ENCODE measurements around the gene TMEM81.

The TMEM81 gene

DNA sequence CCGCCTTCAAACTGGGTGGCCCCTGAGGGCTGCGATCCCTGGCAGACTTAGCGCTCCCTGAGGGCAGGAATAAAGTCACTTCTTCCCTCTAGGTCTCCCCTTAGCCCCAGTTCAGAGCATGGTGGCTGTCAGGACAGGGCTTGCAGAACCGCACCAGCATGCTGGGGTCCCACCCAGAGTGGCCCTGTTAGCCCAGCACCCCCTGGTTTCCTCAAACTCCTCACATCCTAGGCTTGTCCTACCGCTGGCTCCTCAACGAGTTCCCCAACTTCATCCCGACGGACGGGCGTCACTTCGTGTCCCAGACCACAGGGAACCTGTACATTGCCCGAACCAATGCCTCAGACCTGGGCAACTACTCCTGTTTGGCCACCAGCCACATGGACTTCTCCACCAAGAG is 25.4 kb downstream of the TMEM81 start:
- no peak for DNase-seq

DNA sequence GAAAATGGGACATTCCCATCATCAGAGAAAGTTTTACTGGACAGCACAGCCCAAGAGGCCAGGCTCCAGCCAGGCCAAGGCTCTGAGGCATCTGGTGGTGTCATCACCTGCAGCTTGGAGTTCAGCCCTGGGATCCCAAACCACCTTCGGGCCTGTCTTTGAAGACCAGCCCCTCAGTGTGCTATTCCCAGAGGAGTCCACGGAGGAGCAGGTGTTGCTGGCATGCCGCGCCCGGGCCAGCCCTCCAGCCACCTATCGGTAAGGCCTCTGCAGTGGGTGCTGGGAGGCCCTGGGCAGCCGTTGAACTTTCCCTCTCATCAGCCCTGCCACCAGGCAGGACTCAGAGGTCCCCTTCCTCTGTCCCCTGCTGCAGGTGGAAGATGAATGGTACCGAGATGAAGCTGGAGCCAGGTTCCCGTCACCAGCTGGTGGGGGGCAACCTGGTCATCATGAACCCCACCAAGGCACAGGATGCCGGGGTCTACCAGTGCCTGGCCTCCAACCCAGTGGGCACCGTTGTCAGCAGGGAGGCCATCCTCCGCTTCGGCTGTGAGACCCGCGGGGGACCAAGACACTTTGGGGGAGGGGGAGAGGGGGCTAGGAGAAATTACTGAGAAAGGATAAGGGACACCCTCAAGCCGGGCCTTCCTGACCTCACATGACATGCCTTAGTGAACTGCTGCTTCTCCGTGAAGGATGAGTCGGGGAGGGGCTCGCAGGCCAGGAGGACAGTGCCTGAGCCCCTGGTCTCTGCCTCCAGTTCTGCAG is 26.3 kb downstream of the TMEM81 start:
- no peak for DNase-seq

DNA sequence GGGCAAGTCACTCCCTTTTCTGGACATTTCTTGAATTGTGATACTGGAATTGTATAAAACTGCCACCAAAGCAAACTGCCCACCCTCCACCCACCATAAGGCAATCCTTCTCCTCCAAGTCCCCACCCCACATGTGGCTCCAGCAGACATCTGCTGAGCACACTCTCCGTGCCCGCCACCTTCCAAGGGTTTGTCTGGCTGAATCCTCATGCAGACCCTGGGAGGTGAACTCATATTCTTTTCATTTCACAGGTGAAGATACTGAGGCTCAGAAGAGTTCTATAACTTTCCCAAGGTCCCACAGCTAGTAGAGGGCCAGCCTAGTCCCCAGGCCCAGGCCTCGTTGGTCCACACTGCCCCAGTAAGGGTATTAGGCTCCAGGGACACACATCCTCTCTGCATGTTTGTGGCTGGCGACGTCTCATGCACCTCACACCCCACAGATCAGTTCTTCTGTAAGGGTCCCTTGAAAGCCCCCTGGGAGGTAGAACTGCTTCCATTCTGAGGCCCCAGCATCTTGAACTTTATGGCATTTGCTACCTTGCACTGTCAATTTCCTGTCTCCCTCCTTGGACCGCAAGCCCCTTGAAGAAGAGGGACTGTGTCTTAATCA is 27.2 kb downstream of the TMEM81 start:
- DNase-seq = no peak

DNA sequence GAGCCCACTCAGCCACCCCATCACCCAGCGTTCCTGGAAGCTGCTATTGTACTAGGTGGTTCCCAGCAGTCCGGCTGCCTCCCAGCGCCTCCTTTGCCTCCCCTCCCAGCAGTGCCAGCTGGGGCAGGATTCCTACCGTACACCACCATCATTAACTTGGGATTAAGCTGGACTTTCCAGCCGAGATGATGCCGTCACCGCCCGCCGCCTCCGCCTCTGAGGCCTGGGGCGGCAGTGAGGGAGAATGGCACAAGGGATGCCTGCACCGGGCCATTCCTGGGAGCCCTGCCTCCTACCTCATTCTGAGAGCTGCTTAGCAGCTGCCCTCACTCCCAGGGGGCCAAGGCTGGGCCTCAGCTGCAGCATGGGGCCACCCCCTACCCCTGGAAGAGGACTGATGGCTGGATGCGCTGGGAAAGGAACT is 28.1 kb downstream of the TMEM81 start:
- no peak for DNase-seq

DNA sequence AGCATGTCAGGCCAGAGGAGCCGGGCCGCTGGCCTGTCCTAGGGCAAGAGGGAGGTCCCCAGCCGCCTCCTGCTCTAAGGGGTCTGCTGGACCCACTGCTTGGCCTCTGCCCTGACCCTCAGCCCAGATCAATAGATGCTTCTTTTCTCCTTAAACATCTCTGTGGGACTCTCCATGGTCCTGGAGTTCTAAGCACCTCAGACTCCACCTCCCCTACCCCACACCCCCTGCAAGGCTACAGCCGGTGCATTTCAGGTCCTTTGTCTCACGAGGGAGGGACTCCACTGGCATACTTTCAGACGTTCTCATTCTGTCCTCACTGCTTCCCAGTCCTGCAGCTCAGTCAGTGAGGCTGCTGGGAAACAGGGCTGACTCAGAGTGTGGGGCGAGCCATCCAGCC is 30.2 kb downstream of the TMEM81 start:
- DNase-seq = no peak

DNA sequence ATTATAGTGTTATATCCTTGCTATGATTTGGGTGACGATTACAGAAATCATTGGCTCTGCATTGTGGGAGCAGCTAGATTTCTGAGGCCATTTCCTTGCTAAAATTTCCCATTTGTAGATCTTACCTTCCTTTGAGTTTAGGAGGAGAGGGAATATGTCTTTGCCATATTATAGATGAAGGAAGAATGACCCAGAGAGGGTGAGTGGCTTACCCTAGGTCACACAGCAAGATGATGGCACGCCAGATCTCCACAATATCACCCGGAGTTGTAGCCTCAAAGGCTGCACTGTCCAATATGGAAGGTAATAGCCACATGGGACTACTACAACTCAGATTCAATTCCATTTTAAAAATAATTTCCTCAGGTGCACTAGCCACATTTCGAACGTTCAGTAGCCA is 31.0 kb downstream of the TMEM81 start:
- DNase-seq = no peak

DNA sequence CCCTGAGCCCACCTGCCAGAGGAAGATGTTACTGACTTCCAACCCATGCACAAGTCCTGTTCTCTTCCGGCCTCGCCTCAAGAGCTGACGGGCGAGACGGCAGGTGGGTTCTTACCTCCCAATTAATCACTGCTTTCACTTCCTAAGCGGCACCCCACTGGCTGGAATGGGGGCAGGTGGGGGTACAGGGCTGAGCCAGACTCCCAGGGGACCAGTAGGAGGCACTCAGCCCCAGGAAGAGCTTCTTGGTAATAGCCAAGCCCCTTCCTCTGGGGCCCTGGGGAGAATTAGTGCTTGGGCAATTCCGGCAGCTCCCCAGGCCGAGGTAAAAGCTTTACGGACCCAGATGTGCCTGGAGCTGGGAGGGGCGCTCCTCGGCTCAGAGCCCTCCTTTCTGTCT is 31.6 kb downstream of the TMEM81 start:
- DNase-seq = no peak

DNA sequence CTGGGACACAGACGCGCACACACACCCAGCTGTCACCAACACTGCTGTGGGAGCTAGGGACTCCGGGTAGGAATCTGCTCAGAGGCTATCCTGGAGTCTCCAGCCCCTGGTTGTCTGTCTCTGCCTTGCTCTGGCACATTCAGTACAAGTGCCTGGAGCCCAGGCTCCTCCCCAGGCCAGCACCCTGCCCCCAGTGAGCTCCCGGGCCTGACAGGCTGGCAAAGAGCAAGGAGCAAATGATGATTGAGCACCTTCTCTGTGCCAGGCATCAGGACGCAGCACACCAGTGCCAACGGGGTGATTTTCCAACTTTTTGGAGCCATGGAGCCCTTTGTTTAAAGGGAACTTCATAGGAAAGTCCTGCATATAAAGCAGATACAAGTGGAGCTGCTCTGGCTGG is 34.8 kb downstream of the TMEM81 start:
- DNase-seq = no peak

DNA sequence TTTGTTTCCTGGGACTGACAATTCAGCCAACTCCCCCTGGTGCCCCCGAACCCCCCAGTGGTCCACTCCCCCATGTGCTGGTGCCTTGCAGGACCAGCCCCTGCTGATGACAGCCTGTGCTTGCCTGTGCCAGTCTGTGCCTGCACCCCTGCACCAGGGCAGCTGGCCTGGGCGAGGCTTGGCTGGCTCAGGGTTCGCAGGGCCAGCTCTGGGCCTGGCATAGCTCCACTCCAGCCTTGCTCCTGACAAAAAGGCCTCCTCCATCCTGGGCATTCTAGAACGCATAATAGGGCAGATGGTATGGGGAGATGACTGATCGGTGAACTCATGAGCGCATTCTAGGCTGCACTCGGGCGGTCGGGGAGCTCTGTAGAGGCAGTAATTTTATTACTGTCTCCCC is 35.9 kb downstream of the TMEM81 start:
- no peak for DNase-seq

DNA sequence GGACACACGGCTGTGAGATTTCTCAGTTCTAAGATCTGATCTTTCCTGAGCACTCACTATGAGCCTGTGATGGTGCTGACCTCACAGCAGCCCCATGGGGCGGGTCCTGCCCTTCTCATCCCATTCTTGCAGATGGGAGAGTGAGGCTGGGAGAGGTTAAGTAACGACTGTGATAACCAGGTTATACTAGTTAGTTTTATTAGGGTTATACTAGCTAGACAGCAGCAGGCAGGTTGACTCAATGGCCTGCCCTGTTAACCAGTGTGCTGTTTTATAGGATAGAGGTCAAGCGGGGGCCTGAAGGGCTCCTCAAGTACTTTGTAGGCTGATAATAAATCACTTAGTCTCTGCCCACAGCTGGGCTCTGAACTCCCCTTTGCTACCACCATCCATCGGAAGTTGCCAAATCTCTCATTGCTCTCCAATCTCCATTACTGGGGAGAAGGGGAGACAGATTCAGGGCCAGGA is 36.5 kb downstream of the TMEM81 start:
- no peak for DNase-seq

DNA sequence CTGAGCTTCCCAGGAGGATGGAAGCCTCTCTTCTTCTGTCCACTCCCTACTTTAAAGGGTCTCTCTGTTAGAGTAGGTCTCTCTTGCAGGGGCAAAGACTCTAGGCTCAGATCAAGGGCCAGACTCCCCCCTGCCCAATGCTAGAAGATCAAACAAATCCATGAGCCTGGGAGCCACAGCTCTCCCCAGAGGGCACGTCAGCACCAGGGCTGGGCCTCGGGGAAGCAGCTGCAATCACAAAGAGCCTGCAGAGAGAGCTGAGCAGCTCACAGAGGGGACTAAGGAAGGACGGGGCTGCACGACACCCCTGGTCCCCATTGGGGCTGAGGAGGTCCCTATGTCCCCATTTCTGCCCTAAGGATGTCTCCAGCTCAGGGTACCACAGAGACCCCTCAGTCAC is 37.4 kb downstream of the TMEM81 start:
- DNase-seq = no peak

DNA sequence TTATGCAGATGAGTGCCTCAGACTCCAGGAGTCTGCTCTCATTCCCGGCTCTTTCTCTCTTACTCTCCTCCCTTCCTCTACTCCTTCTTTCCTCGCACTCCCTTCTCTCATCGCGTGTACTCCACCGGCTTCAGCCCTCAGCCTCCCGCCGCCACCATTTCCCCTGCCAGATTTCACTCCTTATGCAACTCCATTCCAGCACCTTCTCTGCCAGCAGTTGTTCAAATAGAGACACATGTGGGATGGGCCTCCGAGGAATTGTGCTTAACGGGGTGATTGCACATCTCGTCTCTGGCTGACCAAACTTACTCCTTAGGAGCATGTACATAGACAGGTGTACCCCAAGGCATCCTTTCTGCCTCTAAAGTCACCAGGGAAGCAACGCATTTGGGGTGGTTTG is 39.1 kb downstream of the TMEM81 start:
- no peak for DNase-seq

DNA sequence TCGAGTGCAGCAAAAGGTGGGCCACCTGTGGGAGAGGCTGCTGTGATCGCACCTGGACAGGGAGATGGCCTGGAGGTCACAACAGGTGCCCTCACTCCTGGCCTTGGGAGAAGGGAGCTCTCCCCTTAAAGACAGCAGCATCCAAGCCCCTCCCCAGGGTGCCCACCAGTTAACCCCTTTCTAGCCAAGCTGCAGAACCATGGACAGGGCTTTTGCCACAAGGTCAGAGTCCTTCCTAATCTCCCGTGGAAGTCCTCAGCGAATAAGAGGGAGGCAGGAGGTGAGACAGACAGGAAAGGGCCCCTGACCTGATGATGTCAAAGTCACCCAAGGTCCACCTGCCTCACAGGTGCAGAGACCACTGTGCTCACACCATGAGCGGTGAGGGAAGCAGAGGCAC is 39.5 kb downstream of the TMEM81 start:
- no peak for DNase-seq

DNA sequence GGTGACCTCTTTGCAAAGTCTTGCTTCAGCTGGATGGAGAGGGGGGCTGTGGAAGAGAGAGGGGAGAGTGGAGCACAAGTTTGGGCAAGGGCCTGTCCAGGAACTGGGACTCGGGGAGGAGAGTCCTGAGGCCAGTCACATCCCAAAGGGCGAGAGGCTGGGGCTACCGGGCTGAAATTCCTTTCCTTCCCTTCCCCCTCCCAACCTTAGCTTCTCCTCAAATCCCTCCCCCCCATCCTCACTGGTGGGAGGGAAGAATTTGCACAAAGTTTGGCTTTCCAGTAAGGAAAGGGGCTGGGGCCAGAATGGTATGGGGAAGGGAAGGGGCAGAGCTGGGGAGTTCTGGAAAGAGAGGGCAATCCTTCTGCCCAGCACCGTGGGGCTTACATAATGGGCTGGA is 40.4 kb downstream of the TMEM81 start:
- DNase-seq = no peak

DNA sequence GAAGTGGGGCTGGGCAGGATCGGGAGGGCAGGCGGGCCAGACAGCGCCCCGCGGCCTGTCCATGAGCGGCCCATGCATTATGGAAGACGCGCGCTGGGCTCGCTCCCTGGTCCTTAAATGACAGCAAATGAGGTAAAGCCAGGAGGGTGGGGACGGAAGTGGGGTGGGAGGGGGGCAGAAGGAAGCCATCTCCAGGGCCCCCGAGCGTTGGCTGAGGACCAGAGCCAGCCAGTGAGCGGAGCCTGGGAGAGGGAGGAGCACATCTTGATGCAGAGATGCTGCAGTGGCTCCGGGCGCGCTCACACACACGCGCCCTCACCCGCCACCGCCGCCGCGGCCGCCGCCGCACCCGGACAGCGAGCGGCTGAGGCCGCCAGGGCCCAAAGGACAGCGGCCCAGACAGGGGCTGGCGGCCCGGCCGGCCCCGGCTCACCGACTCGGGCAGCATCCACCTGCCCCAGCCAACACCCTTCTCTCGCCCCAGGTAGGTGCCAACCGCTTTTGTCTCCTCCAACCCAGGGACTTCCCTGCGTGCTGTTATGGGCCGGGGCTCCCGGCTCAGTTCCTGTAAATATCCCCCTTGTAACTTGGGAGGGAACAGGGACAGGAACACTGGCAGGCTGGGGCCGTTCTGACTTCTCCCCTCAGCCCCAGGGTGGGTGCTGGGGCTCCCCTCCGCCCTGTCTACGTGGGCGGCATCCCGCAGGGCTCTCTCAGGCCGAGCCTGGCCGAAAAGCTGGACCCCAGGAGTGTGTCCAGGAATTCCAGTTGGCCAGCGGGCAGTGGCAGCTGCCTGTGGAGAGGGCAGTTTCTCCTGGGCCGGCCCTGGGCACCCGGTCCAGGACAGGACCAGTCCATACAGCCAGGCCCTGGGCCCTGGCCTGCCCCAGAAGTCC is 41.1 kb downstream of the TMEM81 start, which contains the start of gene CNTN2:
CNTN2 (plus strand) TSS at position 302 of the 896 bp plus-strand sequence. CDS start 9,974 bp downstream, outside the sequence.
- no peak for DNase-seq

DNA sequence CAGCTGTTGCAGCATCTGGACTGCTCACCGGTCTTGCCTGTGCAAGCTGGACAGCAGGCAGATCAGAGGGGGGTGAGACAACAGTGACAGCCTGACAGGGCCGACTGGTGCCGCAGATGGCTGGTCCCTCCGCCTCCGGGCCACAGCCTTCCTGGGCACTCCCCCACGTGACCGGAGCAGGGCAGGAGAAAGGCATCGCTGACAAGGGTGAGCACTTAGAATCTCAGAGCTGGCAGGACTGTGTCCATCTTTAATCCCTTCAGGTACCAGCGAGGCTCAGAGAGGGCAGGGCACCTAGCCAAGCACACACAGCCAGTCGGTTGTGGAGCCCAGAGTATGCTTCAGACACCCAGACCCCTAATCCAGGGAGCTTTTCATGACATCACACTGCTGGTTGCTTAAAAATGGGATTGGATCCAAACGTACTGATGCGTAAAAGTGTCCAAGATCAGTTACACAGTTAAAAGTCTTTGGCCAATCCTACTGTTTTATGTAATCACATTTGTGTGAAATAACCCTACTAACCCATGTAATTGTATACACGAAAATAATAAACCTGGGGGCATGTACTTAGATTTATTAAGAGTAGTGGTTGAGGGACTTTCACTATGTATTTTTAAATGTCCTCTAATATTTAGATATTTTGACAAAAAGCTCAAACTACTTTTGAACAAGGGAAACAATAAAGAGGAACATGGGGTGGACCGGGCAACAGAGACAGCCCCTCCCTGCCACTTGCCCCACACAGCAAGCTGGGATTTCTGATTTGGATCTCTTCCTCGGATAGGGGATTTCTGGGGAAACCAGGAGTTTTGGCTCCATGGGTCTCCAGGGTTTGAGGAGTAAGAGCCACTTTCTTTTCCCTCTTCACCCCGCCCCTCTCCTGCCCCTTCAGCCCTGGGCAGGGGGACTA is 42.0 kb downstream of the TMEM81 start:
- DNase-seq = no peak

DNA sequence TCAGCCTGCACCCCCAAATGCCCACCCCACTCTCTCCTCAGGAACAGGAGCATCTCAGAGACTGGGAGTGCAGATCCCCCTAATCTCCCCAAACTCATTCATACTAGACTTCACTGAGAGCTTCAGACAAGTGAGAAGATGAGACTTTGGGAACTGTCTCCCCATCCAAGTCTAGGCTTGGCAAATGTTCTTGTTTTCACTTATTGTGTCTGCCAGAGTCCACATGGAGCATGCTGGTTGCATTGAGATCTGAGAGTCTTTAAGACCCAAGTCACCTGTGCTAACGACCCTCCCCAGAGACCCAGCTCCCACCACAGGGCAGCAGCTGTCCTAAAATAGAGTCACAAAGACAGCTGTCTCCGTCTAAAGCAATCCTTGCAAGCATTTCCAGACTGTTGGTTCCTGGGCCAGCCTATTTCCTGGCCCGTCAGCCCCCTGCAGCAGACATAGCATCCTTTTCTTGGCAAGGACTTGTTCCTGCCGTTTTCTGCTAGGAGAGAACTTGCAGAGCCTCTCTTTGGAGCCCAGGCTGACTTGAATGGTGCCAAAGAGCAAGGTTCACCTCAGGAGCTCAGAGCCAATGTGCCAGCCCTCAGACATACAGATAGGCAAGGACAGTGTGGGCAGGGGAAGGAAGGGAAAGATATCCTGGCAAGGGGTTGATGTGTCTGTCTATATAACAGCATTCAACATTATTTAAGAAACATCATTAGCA is 43.1 kb downstream of the TMEM81 start:
- no peak for DNase-seq

DNA sequence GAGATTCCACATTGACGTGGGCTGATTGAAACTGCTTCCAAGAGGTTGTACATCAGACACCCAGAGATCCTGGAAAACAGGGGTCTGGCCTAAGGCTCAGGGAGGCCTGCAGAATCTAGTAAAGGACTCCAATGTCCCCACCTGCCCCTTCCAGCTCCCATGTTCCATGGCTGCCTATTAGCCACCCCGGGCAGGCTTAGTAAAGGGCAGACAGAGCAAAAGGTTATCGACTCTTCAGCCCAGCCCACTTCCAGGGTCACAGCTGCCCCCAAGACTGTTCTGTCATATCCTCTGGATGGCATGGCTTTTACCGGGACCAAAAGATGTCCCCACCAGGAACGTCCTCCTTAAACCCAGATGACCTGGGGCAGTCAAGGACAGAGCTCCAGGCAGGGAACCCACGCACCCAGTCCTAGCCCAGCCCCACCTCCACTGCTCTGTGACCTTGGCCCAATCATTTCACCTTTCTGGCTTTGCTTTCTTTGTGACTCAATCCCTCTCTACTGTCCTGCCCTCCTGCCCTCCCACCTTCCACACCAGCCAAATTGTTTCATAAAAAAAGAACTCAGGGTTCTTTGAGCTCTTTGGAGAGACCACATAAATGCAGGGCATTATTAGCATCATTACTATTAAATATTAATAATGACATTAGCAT is 46.0 kb downstream of the TMEM81 start:
- DNase-seq = no peak

DNA sequence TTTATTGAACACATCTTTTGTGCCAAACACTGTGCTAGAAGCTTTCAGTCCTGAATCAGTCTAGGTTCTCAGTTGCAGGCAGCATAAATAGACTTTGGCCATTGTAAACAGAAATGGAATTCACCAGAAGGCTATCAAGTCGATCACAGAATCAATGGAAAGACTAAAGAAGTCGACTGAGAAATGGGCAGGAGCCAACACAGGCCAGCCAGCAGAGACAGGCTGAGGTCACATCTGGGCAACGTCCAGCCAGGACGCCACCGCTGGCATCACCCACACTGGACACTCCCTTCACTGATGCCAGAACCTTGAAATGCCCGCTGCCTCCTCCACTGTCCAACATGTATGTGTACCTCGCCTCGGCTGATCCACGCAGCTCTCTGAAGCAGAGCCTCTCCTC is 46.7 kb downstream of the TMEM81 start:
- DNase-seq = no peak
